ENCODE results near the gene GPC3.

DNA sequence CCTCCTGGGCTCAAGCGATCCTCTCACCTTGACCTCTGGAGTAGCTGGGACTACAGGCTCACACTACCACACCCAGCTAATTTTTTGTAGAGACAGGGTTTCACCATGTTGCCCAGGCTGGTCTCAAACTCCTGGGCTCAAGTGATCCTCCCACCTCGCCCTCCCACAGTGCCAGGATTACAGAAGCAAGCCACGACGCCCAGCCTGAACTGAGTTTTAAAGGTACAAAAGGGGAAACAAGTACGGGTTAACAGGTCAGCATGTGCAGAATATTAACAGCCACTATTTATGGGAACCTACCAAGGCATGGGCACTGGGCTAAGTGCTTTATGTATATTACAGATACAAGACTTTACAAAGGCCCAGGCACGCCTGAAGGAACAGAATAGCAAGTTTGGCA lies 405.8 kb downstream of the GPC3 start:
- TF ChIP-seq, protein P1, sequence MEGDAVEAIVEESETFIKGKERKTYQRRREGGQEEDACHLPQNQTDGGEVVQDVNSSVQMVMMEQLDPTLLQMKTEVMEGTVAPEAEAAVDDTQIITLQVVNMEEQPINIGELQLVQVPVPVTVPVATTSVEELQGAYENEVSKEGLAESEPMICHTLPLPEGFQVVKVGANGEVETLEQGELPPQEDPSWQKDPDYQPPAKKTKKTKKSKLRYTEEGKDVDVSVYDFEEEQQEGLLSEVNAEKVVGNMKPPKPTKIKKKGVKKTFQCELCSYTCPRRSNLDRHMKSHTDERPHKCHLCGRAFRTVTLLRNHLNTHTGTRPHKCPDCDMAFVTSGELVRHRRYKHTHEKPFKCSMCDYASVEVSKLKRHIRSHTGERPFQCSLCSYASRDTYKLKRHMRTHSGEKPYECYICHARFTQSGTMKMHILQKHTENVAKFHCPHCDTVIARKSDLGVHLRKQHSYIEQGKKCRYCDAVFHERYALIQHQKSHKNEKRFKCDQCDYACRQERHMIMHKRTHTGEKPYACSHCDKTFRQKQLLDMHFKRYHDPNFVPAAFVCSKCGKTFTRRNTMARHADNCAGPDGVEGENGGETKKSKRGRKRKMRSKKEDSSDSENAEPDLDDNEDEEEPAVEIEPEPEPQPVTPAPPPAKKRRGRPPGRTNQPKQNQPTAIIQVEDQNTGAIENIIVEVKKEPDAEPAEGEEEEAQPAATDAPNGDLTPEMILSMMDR (IDR thresholded peaks at IDR 0.05), result no peak
- TF ChIP-seq POLR2A (IDR thresholded peaks at IDR 0.05), result no peak
